DND-41 (cell line): ENCODE measurements around the gene ADAMTSL3.

Source experiments
- ATAC-seq: fragments of 200-7000 bp; cut with Tn5 transposase; 3 replicates; pipeline ENCODE4 v1.9.1; 2021; ENCODE audit warnings: low read depth; ENCODE audit not compliant: insufficient read depth
- DNase-seq: peaks from one replicate; pipeline ENCODE4 v3.0.0-alpha.2; 2020
- H2AFZ ChIP-seq: 2 replicates; pipeline ENCODE4 v1.6.0; 2012; ENCODE audit warnings: low read depth, low read length
- H3K27ac ChIP-seq: 2 replicates; pipeline ENCODE4 v1.5.1; 2012; ENCODE audit warnings: low read length, inconsistent platforms
- H3K27me3 ChIP-seq: fragments of 200-600 bp; sonication (generic); 2 replicates; pipeline ENCODE4 v1.6.0; 2012; ENCODE audit warnings: low read length, mild to moderate bottlenecking, inconsistent platforms; ENCODE audit not compliant: insufficient read depth, poor library complexity
- H3K36me3 ChIP-seq: 2 replicates; pipeline ENCODE4 v1.5.1; 2012; ENCODE audit warnings: low read length, inconsistent platforms; ENCODE audit not compliant: insufficient read depth
- H3K4me1 ChIP-seq: 2 replicates; pipeline ENCODE4 v1.5.1; 2012; ENCODE audit warnings: mild to moderate bottlenecking, low read length; ENCODE audit not compliant: insufficient read depth
- H3K4me2 ChIP-seq: 2 replicates; pipeline ENCODE4 v1.6.0; 2012; ENCODE audit warnings: mild to moderate bottlenecking, moderate library complexity, low read length, inconsistent platforms; ENCODE audit not compliant: insufficient read depth
- H3K4me3 ChIP-seq, 2 experiments: fragments of 200-600 bp in 1 of 2; shearing (Covaris generic) in 1 of 2; 2 replicates each; pipeline ENCODE4 v1.5.1; 2012 to 2016; ENCODE audit warnings: inconsistent platforms in 2 of 2, low read length in 2 of 2, mild to moderate bottlenecking in 2 of 2, low read depth in 1 of 2, moderate library complexity in 1 of 2
- H3K79me2 ChIP-seq: 2 replicates; pipeline ENCODE4 v1.6.0; 2012; ENCODE audit warnings: low read length, inconsistent platforms; ENCODE audit not compliant: insufficient read depth
- H3K9ac ChIP-seq: 2 replicates; pipeline ENCODE4 v1.6.0; 2012; ENCODE audit warnings: low read depth, mild to moderate bottlenecking, inconsistent platforms, low read length, moderate library complexity
- H3K9me3 ChIP-seq: 2 replicates; pipeline ENCODE4 v1.5.1; 2012; ENCODE audit warnings: low read length, moderate library complexity, mild to moderate bottlenecking, inconsistent platforms; ENCODE audit not compliant: insufficient read depth, severe bottlenecking
- H4K20me1 ChIP-seq: 2 replicates; pipeline ENCODE4 v1.6.0; 2012; ENCODE audit warnings: low read length; ENCODE audit not compliant: insufficient read depth
- CTCF ChIP-seq: IDR thresholded peaks from 2 replicates; pipeline ENCODE4 v1.5.1; 2012; ENCODE audit warnings: borderline replicate concordance, low read length, moderate library complexity, mild to moderate bottlenecking; ENCODE audit not compliant: poor library complexity, severe bottlenecking; ENCODE audit errors: extremely low read depth
- EZH2 ChIP-seq: IDR thresholded peaks from 3 replicates; pipeline ENCODE4 v1.6.1; 2012; ENCODE audit warnings: borderline replicate concordance, low read depth, mild to moderate bottlenecking, moderate library complexity, low read length, inconsistent platforms; ENCODE audit not compliant: severe bottlenecking

ADAMTSL3 gene

GRCh38 chr15:83930392-83931212 is 276.7 kb downstream of the ADAMTSL3 start:
- no peaks in the 10 kb centered on the region for H3K36me3 ChIP-seq
- H3K4me1 ChIP-seq: no peaks in the 10 kb centered on the region
- no peak overlapping the region for H3K27ac ChIP-seq
- H2AFZ ChIP-seq: no peak overlapping the region
- peaks cover 2% of the 10 kb centered on the region for H3K27me3 ChIP-seq
- H3K4me3 ChIP-seq: no peak overlapping the region
- H4K20me1 ChIP-seq: no peaks in the 10 kb centered on the region
- TF ChIP-seq EZH2: no peak
- TF ChIP-seq CTCF: no peak
- DNase-seq: no peak
- no peak overlapping the region for H3K9ac ChIP-seq
- H3K9me3 ChIP-seq: peaks cover 8% of the 10 kb centered on the region
- no peak overlapping the region for H3K4me2 ChIP-seq
- ATAC-seq: no peak
- H3K79me2 ChIP-seq: no peaks in the 10 kb centered on the region

GRCh38 chr15:83935774-83936173 is 281.9 kb downstream of the ADAMTSL3 start:
- Histone ChIP-seq H3K9me3 (peaks cover 8% of the 10 kb centered on the region), H3K4me1 (no peaks in the 10 kb centered on the region), H3K4me2 (no peak overlapping the region), H3K27ac (no peak overlapping the region), H3K9ac (no peak overlapping the region), H3K4me3 (no peak overlapping the region), H4K20me1 (no peaks in the 10 kb centered on the region), H3K27me3 (no peaks in the 10 kb centered on the region), H3K79me2 (no peaks in the 10 kb centered on the region), H3K36me3 (no peaks in the 10 kb centered on the region), H2AFZ (no peak overlapping the region)
- ATAC-seq (no peak), DNase-seq (no peak)
- TF ChIP-seq CTCF (no peak), EZH2 (no peak)

- no peak for TF ChIP-seq EZH2
- TF ChIP-seq CTCF: no peak
- Histone ChIP-seq H3K4me1 (no peaks in the 10 kb centered on the region), H3K27me3 (no peaks in the 10 kb centered on the region), H3K9ac (no peak overlapping the region), H4K20me1 (no peaks in the 10 kb centered on the region), H3K36me3 (no peaks in the 10 kb centered on the region), H3K9me3 (no peaks in the 10 kb centered on the region), H3K27ac (no peak overlapping the region), H3K79me2 (no peaks in the 10 kb centered on the region), H3K4me3 (no peak overlapping the region), H2AFZ (no peak overlapping the region), H3K4me2 (no peak overlapping the region)
- DNase-seq: no peak
- no peak for ATAC-seq
Measured at GRCh38 chr15:83940136-83940535, 286.2 kb downstream of the ADAMTSL3 start.

GRCh38 chr15:83943043-83943442 is 289.1 kb downstream of the ADAMTSL3 start:
- Histone ChIP-seq H3K9me3 (no peaks in the 10 kb centered on the region), H3K36me3 (no peaks in the 10 kb centered on the region), H3K9ac (no peak overlapping the region), H3K79me2 (no peaks in the 10 kb centered on the region), H3K27ac (no peak overlapping the region), H2AFZ (no peak overlapping the region), H3K4me3 (no peak overlapping the region), H3K4me2 (no peak overlapping the region), H4K20me1 (no peaks in the 10 kb centered on the region), H3K27me3 (no peaks in the 10 kb centered on the region), H3K4me1 (no peaks in the 10 kb centered on the region)
- TF ChIP-seq EZH2 (no peak), CTCF (no peak)
- DNase-seq (no peak), ATAC-seq (no peak)
